ENCODE results near the gene NAA25. TPM values are rescaled to one million over a fixed set of nuclear protein-coding genes. Genes with fewer than 3 reads are reported as not detected.

NAA25 gene
- total and polyA plus RNA-seq, 2 donors (not counting 3 experiments of a cell fraction or from before 2014, with no cell fraction given), result 5.3 to 25.5 TPM

DNA sequence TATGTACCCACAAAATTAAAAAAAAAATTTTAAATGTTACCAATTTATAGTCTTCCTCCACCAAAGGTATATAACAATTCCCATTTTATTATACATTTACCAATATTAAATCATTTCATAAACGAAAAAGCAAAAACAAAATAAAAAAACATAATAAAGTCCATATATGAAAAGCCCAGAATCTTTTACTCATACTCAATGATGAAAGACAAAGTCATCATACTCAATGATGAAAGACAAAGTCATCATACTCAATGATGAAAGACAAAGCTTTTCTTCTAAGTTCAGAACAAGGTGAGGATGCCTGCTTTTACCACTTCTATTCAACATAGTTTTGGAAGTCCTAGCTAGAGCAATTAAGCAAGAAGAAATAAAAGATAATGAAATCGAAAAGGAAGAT, 123.8 kb downstream of the NAA25 start:
- Histone ChIP-seq H3K4me3 (replicated peaks in 1 of 3; ENCODE audit: insufficient read depth in 1 of 3, low read depth in 1 of 3, low read length in 3 of 3) (no peak overlapping the region), H3K4me1 (ENCODE audit: control insufficient read depth, extremely low read depth, insufficient read depth, low read length) (no peaks in the 10 kb centered on the region), H3K27me3 (ENCODE audit: control insufficient read depth in 2 of 2, insufficient read depth in 2 of 2, low read length in 2 of 2) (no peaks in the 10 kb centered on the region), H3K79me2 (ENCODE audit: control insufficient read depth, insufficient read depth, low read length) (no peaks in the 10 kb centered on the region), H3K9me1 (replicated peaks; ENCODE audit: control insufficient read depth, extremely low read depth, insufficient read depth, low read length) (no peaks in the 10 kb centered on the region), H2AFZ (ENCODE audit: low read depth, low read length) (no peak overlapping the region), H3K27ac (ENCODE audit: insufficient read depth, low read depth, low read length) (no peak overlapping the region), H3K9me3 (replicated peaks; ENCODE audit: control insufficient read depth, insufficient read depth, low read length) (no peaks in the 10 kb centered on the region), H3K36me3 (ENCODE audit: control insufficient read depth in 2 of 2, extremely low read depth in 1 of 2, insufficient read depth in 2 of 2, low read length in 2 of 2) (no peaks in the 10 kb centered on the region), H3K9ac (replicated peaks; ENCODE audit: extremely low read depth, insufficient read depth, low read length) (no peak overlapping the region), H4K20me1 (replicated peaks; ENCODE audit: control insufficient read depth, extremely low read depth, insufficient read depth, low read length) (no peaks in the 10 kb centered on the region), H3K4me2 (ENCODE audit: insufficient read depth, low read length) (no peak overlapping the region)
- intact Hi-C loops (cut with micrococcal nuclease), result no loop called here
- BruUV-seq (replicated peaks), result no TSS peak
- no peak for DNase-seq (ENCODE audit: low read depth, low spot score)
- ChIA-PET POLR2A (no interaction called here), CTCF (no interaction called here)
- FAIRE-seq, result no peak
- no peak for TF ChIP-seq FOS (IDR thresholded peaks at IDR 0.05; ENCODE audit: borderline replicate concordance, insufficient read depth, low read length)
- no peak for TF ChIP-seq GATA2 (IDR thresholded peaks at IDR 0.05; ENCODE audit: insufficient read depth, insufficient read length, low read depth, low read length)
- no peak for TF ChIP-seq MYC (IDR thresholded peaks at IDR 0.05; ENCODE audit: low read depth, low read length)
- TF ChIP-seq JUN (IDR thresholded peaks at IDR 0.05; ENCODE audit: borderline replicate concordance, insufficient read depth, insufficient read length, low read depth), result no peak
- TF ChIP-seq, protein P1, sequence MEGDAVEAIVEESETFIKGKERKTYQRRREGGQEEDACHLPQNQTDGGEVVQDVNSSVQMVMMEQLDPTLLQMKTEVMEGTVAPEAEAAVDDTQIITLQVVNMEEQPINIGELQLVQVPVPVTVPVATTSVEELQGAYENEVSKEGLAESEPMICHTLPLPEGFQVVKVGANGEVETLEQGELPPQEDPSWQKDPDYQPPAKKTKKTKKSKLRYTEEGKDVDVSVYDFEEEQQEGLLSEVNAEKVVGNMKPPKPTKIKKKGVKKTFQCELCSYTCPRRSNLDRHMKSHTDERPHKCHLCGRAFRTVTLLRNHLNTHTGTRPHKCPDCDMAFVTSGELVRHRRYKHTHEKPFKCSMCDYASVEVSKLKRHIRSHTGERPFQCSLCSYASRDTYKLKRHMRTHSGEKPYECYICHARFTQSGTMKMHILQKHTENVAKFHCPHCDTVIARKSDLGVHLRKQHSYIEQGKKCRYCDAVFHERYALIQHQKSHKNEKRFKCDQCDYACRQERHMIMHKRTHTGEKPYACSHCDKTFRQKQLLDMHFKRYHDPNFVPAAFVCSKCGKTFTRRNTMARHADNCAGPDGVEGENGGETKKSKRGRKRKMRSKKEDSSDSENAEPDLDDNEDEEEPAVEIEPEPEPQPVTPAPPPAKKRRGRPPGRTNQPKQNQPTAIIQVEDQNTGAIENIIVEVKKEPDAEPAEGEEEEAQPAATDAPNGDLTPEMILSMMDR (IDR thresholded peaks at IDR 0.05; ENCODE audit: extremely low read depth in 1 of 2, insufficient read depth in 1 of 2, low read depth in 1 of 2, low read length in 2 of 2), result no peak
- TF ChIP-seq, protein P2, sequence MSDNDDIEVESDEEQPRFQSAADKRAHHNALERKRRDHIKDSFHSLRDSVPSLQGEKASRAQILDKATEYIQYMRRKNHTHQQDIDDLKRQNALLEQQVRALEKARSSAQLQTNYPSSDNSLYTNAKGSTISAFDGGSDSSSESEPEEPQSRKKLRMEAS (IDR thresholded peaks at IDR 0.05; ENCODE audit: insufficient read depth, insufficient read length), result no peak
- no peak for TF ChIP-seq POLR2AphosphoS5 (IDR thresholded peaks at IDR 0.05; ENCODE audit: insufficient read depth, low read depth, low read length)
- TF ChIP-seq POLR2A (IDR thresholded peaks at IDR 0.05; ENCODE audit: low read depth, low read length), result no peak
- no peak for TF ChIP-seq EZH2 (IDR thresholded peaks at IDR 0.05; ENCODE audit: borderline replicate concordance, low read depth, low read length, severe bottlenecking)
- dilution Hi-C loops (cut with MboI; ENCODE audit: extremely low pct_ligation_motif_present, low sequenced_read_pairs), result no loop called here

All from endothelial cell of umbilical vein (primary cell).